Measurements from ENCODE around the gene CYP2S1. TPM values are rescaled to one million over a fixed set of nuclear protein-coding genes. Genes with fewer than 3 reads are reported as not detected.
"Not testable (repeated sequence)": the region's sequence is repeated elsewhere in the genome, so short reads cannot be mapped to it uniquely, and the experiment has no call there.

CYP2S1 gene, protein sequence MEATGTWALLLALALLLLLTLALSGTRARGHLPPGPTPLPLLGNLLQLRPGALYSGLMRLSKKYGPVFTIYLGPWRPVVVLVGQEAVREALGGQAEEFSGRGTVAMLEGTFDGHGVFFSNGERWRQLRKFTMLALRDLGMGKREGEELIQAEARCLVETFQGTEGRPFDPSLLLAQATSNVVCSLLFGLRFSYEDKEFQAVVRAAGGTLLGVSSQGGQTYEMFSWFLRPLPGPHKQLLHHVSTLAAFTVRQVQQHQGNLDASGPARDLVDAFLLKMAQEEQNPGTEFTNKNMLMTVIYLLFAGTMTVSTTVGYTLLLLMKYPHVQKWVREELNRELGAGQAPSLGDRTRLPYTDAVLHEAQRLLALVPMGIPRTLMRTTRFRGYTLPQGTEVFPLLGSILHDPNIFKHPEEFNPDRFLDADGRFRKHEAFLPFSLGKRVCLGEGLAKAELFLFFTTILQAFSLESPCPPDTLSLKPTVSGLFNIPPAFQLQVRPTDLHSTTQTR
- 10 to 100 TPM; 33.7 to 76.7 (median 59.4) TPM for polyA plus RNA-seq
- long read RNA-seq, donor 1, transcript CYP2S1-201 (9 exons, 2,782 nt): major isoform, 19 of 114 reads
- long read RNA-seq, donor 1, partial matches to known transcripts: 95 of 114 reads
- long read RNA-seq, donor 1, other reads (novel, unspliced or antisense): 0 of 114 reads
- long read RNA-seq, donor 2, transcript CYP2S1-201 (9 exons, 2,782 nt): major isoform, 11 of 81 reads
- long read RNA-seq, donor 2, partial matches to known transcripts: 70 of 81 reads
- long read RNA-seq, donor 2, other reads (novel, unspliced or antisense): 0 of 81 reads
- long read RNA-seq, donor 3, transcript CYP2S1-201 (9 exons, 2,782 nt): major isoform, 5 of 44 reads
- long read RNA-seq, donor 3, partial matches to known transcripts: 39 of 44 reads
- long read RNA-seq, donor 3, other reads (novel, unspliced or antisense): 0 of 44 reads
- long read RNA-seq, donor 4: 0 reads
- long read RNA-seq, donor 5, partial matches to known transcripts: 8 of 8 reads
- long read RNA-seq, donor 5, other reads (novel, unspliced or antisense): 0 of 8 reads
- long read RNA-seq, donor 6, transcript CYP2S1-201 (9 exons, 2,782 nt): major isoform, 11 of 61 reads
- long read RNA-seq, donor 6, partial matches to known transcripts: 48 of 61 reads
- long read RNA-seq, donor 6, other reads (novel, unspliced or antisense): 0 of 61 reads
- long read RNA-seq, donor 7: 0 reads
- long read RNA-seq, donor 8: 0 reads
- long read RNA-seq, donor 9, partial matches to known transcripts: 0 of 3 reads
- long read RNA-seq, donor 9, other reads (novel, unspliced or antisense): 0 of 3 reads
- long read RNA-seq, donor 10, partial matches to known transcripts: 13 of 15 reads
- long read RNA-seq, donor 10, other reads (novel, unspliced or antisense): 0 of 15 reads

GRCh38 chr19:41192574-41193429, at the start of gene CYP2S1:
CYP2S1 (plus strand) TSS chr19:41193219; CDS start chr19:41193265, 46 bp downstream.
- DNase-seq (peak; percentile 83 to 94), FAIRE-seq (no peak)
- peaks cover 0 to 39% (median 2%) of the 10 kb centered on the region in 3 donors for H3K4me1 ChIP-seq (ENCODE audit: control insufficient read depth in 3 of 3, insufficient read depth in 2 of 3, low read depth in 1 of 3, low read length in 2 of 3)
- H3K27ac ChIP-seq (ENCODE audit: low read depth in 1 of 3, low read length in 2 of 3): peak within 1 kb of the TSS; percentile 61 to 96 (median 67)
- H3K36me3 ChIP-seq (ENCODE audit: control insufficient read depth in 3 of 3, insufficient read depth in 2 of 3, low read depth in 1 of 3, low read length in 3 of 3): peaks cover under 1 to 31% (median 2%) of the 10 kb centered on the region in 3 donors
- no peaks in the 10 kb centered on the region for H3K27me3 ChIP-seq (ENCODE audit: control insufficient read depth in 3 of 3, insufficient read depth in 3 of 3, low read length in 3 of 3)
- H3K9me3 ChIP-seq (ENCODE audit: control insufficient read depth in 2 of 2, insufficient read depth in 1 of 2, low read depth in 1 of 2, low read length in 1 of 2): no peaks in the 10 kb centered on the region
- H3K4me3 ChIP-seq (ENCODE audit: low read depth in 1 of 3, low read length in 3 of 3): peak within 1 kb of the TSS; percentile 36 to 95 (median 80)
- WGBS, 3 donors: 1 to 4% (median 3%) methylated on average over 41 to 58 of the region's 58 CpGs

DNA sequence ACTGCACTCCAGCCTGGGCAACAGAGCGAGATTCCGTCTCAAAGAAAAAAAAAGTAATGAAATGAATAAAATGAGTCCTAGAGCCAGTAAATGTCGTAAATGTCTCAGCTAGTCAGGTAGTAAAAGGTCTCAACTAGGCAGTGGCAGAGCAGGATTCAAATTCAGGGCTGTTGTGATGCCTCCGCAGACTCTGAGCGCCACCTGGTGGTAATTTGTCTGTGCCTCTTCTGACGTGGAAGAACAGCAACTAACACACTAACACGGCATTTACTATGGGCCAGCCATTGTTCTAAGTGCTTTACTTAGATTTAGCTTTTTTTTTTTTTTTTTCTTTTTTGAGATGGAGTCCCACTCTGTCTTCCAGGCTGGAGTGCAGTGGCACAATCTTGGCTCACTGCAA, 48.6 kb upstream of the CYP2S1 start:
- no peak overlapping the region for H3K4me3 ChIP-seq (ENCODE audit: low read depth in 1 of 3, low read length in 3 of 3)
- H3K4me1 ChIP-seq (ENCODE audit: control insufficient read depth in 3 of 3, insufficient read depth in 2 of 3, low read depth in 1 of 3, low read length in 2 of 3): no peaks in the 10 kb centered on the region
- FAIRE-seq (no peak), DNase-seq (peak; percentile 86 to 88)
- peaks cover 0 to 2% of the 10 kb centered on the region in 2 donors for H3K9me3 ChIP-seq (ENCODE audit: control insufficient read depth in 2 of 2, insufficient read depth in 1 of 2, low read depth in 1 of 2, low read length in 1 of 2)
- no peaks in the 10 kb centered on the region for H3K27me3 ChIP-seq (ENCODE audit: control insufficient read depth in 3 of 3, insufficient read depth in 3 of 3, low read length in 3 of 3)
- no peaks in the 10 kb centered on the region for H3K36me3 ChIP-seq (ENCODE audit: control insufficient read depth in 3 of 3, insufficient read depth in 2 of 3, low read depth in 1 of 3, low read length in 3 of 3)
- no peak overlapping the region for H3K27ac ChIP-seq (ENCODE audit: low read depth in 1 of 3, low read length in 2 of 3)
- WGBS, 3 donors: 13 to 28% (median 16%) methylated on average over 7 of the region's 7 CpGs

GRCh38 chr19:41149831-41150230, 43.2 kb upstream of the CYP2S1 start:
- no peaks in the 10 kb centered on the region for H3K27me3 ChIP-seq (ENCODE audit: control insufficient read depth in 3 of 3, insufficient read depth in 3 of 3, low read length in 3 of 3)
- no peaks in the 10 kb centered on the region for H3K9me3 ChIP-seq (ENCODE audit: control insufficient read depth in 2 of 2, insufficient read depth in 1 of 2, low read depth in 1 of 2, low read length in 1 of 2)
- no peaks in the 10 kb centered on the region for H3K36me3 ChIP-seq (ENCODE audit: control insufficient read depth in 3 of 3, insufficient read depth in 2 of 3, low read depth in 1 of 3, low read length in 3 of 3)
- H3K4me3 ChIP-seq (ENCODE audit: low read depth in 1 of 3, low read length in 3 of 3): no peak overlapping the region
- no peaks in the 10 kb centered on the region for H3K4me1 ChIP-seq (ENCODE audit: control insufficient read depth in 3 of 3, insufficient read depth in 2 of 3, low read depth in 1 of 3, low read length in 2 of 3)
- 92 to 97% (median 93%) methylated on average over 2 of the region's 2 CpGs for WGBS, 3 donors
- no peak for DNase-seq
- H3K27ac ChIP-seq (ENCODE audit: low read depth in 1 of 3, low read length in 2 of 3): no peak overlapping the region
- FAIRE-seq: no peak

GRCh38 chr19:41150986-41151385, 42.0 kb upstream of the CYP2S1 start:
- H3K4me1 ChIP-seq (ENCODE audit: control insufficient read depth in 3 of 3, insufficient read depth in 2 of 3, low read depth in 1 of 3, low read length in 2 of 3); H3K36me3 ChIP-seq (ENCODE audit: control insufficient read depth in 3 of 3, insufficient read depth in 2 of 3, low read depth in 1 of 3, low read length in 3 of 3); H3K9me3 ChIP-seq (ENCODE audit: control insufficient read depth in 2 of 2, insufficient read depth in 1 of 2, low read depth in 1 of 2, low read length in 1 of 2); H3K27me3 ChIP-seq (ENCODE audit: control insufficient read depth in 3 of 3, insufficient read depth in 3 of 3, low read length in 3 of 3); DNase-seq; H3K27ac ChIP-seq (ENCODE audit: low read depth in 1 of 3, low read length in 2 of 3); FAIRE-seq; H3K4me3 ChIP-seq (ENCODE audit: low read depth in 1 of 3, low read length in 3 of 3): not testable (repeated sequence)
- WGBS, 3 donors: 69 to 81% (median 77%) methylated on average over 7 of the region's 7 CpGs

GRCh38 chr19:41154060-41154459, 39.0 kb upstream of the CYP2S1 start:
- WGBS, 3 donors: 93 to 100% (median 95%) methylated on average over 6 to 7 of the region's 7 CpGs
- H3K4me3 ChIP-seq (ENCODE audit: low read depth in 1 of 3, low read length in 3 of 3): no peak overlapping the region
- no peak for DNase-seq
- FAIRE-seq: no peak
- H3K27ac ChIP-seq (ENCODE audit: low read depth in 1 of 3, low read length in 2 of 3): no peak overlapping the region
- peaks cover 0 to 6% of the 10 kb centered on the region in 2 donors for H3K9me3 ChIP-seq (ENCODE audit: control insufficient read depth in 2 of 2, insufficient read depth in 1 of 2, low read depth in 1 of 2, low read length in 1 of 2)
- H3K4me1 ChIP-seq (ENCODE audit: control insufficient read depth in 3 of 3, insufficient read depth in 2 of 3, low read depth in 1 of 3, low read length in 2 of 3): peaks cover 0 to 8% (median 0%) of the 10 kb centered on the region in 3 donors
- H3K36me3 ChIP-seq (ENCODE audit: control insufficient read depth in 3 of 3, insufficient read depth in 2 of 3, low read depth in 1 of 3, low read length in 3 of 3): no peaks in the 10 kb centered on the region
- no peaks in the 10 kb centered on the region for H3K27me3 ChIP-seq (ENCODE audit: control insufficient read depth in 3 of 3, insufficient read depth in 3 of 3, low read length in 3 of 3)

- Histone ChIP-seq H3K4me3 (ENCODE audit: low read depth in 1 of 3, low read length in 3 of 3) (no peak overlapping the region), H3K27ac (ENCODE audit: low read depth in 1 of 3, low read length in 2 of 3) (no peak overlapping the region), H3K36me3 (ENCODE audit: control insufficient read depth in 3 of 3, insufficient read depth in 2 of 3, low read depth in 1 of 3, low read length in 3 of 3) (no peaks in the 10 kb centered on the region), H3K4me1 (ENCODE audit: control insufficient read depth in 3 of 3, insufficient read depth in 2 of 3, low read depth in 1 of 3, low read length in 2 of 3) (peaks cover 0 to 23% (median 0%) of the 10 kb centered on the region in 3 donors), H3K27me3 (ENCODE audit: control insufficient read depth in 3 of 3, insufficient read depth in 3 of 3, low read length in 3 of 3) (no peaks in the 10 kb centered on the region), H3K9me3 (ENCODE audit: control insufficient read depth in 2 of 2, insufficient read depth in 1 of 2, low read depth in 1 of 2, low read length in 1 of 2) (peaks cover 0 to 6% of the 10 kb centered on the region in 2 donors)
- WGBS, 3 donors: 80 to 82% (median 81%) methylated on average over 2 of the region's 2 CpGs
- DNase-seq (no peak), FAIRE-seq (no peak)
Observed at GRCh38 chr19:41156207-41156606, 36.8 kb upstream of the CYP2S1 start.

DNA sequence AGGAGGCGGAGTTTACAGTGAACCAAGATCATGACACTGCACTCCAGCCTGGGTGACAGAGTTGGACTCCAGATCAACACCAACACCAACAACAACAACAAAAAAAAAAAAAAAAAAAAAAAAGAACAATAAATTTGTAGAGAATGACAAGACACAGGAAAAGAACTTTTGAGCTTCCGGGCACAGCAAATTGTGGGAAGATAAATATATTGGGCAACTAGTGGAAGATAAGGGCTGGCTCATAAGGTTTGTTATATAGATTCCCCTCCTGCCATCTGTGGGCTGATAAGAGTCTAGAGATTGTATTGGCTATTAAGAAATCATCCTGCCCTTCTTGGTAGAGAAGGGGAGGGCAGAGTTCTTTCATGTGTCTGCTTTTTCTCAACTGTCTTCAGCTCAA, 33.1 kb upstream of the CYP2S1 start:
- peak; percentile 69 to 72 for DNase-seq
- Histone ChIP-seq H3K9me3 (ENCODE audit: control insufficient read depth in 2 of 2, insufficient read depth in 1 of 2, low read depth in 1 of 2, low read length in 1 of 2) (peaks cover 0 to 9% of the 10 kb centered on the region in 2 donors), H3K27ac (ENCODE audit: low read depth in 1 of 3, low read length in 2 of 3) (peak overlapping the region; percentile 44 to 80 (median 48)), H3K4me3 (ENCODE audit: low read depth in 1 of 3, low read length in 3 of 3) (no peak overlapping the region), H3K36me3 (ENCODE audit: control insufficient read depth in 3 of 3, insufficient read depth in 2 of 3, low read depth in 1 of 3, low read length in 3 of 3) (peaks cover 0 to 6% (median 0%) of the 10 kb centered on the region in 3 donors), H3K27me3 (ENCODE audit: control insufficient read depth in 3 of 3, insufficient read depth in 3 of 3, low read length in 3 of 3) (no peaks in the 10 kb centered on the region), H3K4me1 (ENCODE audit: control insufficient read depth in 3 of 3, insufficient read depth in 2 of 3, low read depth in 1 of 3, low read length in 2 of 3) (peaks cover 0 to 23% (median 0%) of the 10 kb centered on the region in 3 donors)
- no peak for FAIRE-seq
- 46 to 69% (median 68%) methylated on average over 2 of the region's 2 CpGs for WGBS, 3 donors

Measured in small intestine (tissue), 16 donors.